Right kidney (tissue), 1 donor: ENCODE data around the gene NKG7.

Experiments used
- DNase-seq: peaks from one replicate; pipeline ENCODE4 v3.0.0-alpha.2; 2016

Gene NKG7

DNA sequence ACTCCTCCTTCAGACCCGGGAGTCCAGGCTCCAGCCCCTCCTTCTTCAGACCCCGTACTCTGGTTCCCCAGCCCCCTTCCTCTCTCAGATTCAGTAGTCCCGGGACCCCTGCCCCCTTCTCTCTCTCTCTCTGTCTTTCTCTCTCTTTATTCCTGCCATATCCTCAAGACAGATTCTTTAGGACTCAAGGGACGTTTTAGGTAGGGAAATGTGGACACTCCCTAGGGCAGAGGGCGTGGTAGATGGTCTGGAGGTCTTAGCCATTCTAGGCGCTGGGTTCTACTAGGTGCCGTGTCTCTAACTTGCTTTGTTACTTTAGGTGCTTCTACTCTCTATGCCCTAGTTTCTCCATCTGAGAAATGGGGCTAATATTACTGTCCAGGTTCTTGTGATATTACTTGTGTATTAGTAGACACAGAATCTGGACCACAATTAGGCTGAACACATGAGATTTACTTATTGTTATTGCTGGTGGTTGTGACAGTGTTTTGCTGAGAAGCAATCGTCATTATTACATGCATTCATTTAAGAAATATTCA is 18.7 kb upstream of the NKG7 start:
- no peak for DNase-seq

DNA sequence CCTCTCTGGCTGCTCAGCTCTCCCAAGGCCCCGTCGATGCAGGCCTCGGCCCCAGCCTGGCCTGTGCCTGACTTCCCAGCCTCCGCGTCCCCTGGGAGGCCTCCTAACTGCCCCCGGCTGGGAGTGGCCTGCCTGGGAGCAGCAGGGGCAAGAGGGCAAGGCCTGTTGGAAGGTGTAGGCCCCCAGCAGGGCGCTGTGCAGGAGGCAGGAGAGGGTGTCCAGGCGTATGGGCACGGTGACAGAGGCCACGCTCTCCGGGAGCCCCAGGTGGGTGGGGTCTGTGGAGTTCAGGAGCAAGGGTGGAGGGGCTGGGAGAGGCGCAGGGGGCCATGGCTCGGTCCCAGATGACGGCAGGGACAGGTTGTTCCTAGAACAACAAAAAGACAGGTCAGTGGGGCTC is 16.7 kb upstream of the NKG7 start:
- DNase-seq: no peak

DNA sequence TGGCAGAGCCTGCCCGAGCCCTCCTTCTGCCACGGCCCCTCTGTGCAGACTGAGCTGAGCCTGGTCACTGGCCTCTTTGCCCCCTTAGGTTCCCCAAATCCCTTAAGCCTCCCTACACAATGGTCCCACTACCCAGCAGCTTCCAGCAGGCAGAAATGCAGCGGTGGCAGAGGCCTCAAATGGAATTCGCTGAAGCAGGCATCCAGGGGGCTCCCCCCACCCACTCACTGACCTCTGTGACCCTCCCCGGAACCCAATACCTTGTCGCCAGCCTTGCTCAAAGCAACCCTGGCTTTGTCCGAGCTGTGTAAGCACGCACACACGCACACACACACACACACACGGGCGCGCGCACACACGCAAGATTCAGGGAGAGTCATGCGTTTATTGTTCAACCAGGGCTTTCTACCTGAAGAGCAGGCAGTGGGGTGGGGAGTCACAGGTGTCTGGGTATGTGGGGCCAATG is 15.5 kb upstream of the NKG7 start, which contains the start of gene LIM2:
LIM2 (minus strand) TSS at position 51 of the 466 bp plus-strand sequence. CDS start 531 bp downstream, outside the sequence.
- no peak for DNase-seq

- no peak for DNase-seq
Measured at GRCh38 chr19:51386882-51387520, 14.5 kb upstream of the NKG7 start.

GRCh38 chr19:51382004-51382403 is 9.6 kb upstream of the NKG7 start:
- no peak for DNase-seq

DNA sequence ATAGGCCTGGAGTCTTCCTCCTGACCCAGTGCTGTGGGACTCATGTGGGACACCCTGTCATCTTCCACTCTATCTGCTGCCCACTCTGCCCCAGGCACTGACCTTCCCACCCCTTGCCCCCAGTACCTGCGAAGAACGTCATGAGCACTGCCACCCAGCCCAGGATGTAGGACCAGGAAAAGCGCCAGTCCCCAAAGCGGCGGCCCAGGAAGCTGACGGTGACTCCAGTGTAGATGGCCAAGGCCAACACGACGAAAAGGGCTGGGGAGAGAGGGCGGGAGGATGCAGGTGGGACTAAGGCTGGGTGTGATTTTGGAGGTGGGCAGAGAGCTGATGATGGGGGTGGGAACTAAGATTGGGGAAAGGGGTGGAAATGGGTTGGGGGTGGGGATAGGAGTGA is 7.9 kb upstream of the NKG7 start:
- DNase-seq: no peak

DNA sequence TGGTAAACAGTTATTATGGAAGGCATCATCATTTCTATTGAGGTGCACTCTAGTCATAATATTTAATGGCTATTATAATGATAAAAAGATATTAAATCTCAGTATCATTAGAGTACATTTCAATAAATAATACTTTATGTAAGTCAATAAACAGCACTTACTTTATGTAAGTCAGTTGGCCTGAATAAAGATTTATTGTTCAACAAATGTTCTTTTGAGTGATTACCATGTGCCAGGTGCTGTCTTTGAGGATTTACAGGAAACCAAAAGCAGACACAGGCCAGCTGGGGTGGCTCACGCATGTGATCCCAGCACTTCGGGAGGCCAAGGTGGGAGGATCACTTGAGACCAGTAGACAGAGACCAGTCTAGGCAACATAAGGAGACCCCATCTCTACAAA is 5.0 kb upstream of the NKG7 start:
- no peak for DNase-seq

DNA sequence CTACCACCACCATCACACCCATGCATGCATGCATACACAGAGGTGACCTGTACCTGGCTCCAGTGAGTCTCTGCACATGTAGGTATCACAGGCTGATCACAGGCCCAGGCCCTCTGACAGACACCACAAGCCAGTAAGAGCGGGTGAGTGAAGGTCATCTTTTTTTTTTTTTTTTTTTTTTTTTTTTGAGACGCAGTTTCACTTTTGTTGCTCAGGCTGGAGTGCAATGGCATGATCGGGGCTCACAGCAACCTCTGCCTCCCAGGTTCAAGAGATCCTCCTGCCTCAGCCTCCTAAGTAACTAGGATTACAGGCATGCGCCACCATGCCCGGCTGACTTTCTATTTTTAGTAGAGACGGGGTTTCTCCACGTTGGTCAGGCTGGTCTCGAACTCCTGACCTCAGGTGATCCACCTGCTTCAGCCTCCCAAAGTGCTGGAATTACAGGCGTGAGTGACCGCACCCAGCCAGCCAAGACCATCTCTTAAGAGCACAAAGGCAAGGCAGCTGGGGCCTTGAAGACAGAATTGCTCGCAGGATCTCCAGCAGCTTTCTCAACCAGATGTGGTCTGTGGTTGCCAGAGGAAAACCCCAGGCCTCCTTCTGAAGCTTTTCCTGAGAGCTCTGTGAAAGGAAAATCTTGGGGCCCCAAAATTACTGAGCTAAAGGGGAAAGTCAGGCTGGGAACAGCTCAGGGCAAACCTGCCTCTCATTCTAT is 3.2 kb upstream of the NKG7 start:
- no peak for DNase-seq

GRCh38 chr19:51372021-51372648 is 319 bp downstream of the NKG7 start:
- DNase-seq: no peak

- no peak for DNase-seq
Measured at GRCh38 chr19:51371186-51371690, 1.2 kb downstream of the NKG7 start.

GRCh38 chr19:51370230-51370629 is 2.2 kb downstream of the NKG7 start:
- DNase-seq: no peak

- no peak for DNase-seq
Measured at GRCh38 chr19:51368366-51369282, 3.8 kb downstream of the NKG7 start, which contains the start of gene CLDND2. Gene CLDND2 (minus strand): TSS chr19:51369003. CDS start chr19:51368577, 426 bp downstream.

- DNase-seq: peak; percentile 95
Measured at GRCh38 chr19:51367565-51368365, 4.7 kb downstream of the NKG7 start.

- DNase-seq: no peak
Measured at GRCh38 chr19:51367255-51367564, 5.2 kb downstream of the NKG7 start.

- peak; percentile 81 for DNase-seq
Measured at GRCh38 chr19:51366389-51367254, 5.8 kb downstream of the NKG7 start.

GRCh38 chr19:51365965-51366388 is 6.5 kb downstream of the NKG7 start, which contains the start of gene ETFB:
Gene ETFB (minus strand): TSS chr19:51366388. CDS start chr19:51366326, 62 bp downstream.
- DNase-seq: peak; percentile 70

DNA sequence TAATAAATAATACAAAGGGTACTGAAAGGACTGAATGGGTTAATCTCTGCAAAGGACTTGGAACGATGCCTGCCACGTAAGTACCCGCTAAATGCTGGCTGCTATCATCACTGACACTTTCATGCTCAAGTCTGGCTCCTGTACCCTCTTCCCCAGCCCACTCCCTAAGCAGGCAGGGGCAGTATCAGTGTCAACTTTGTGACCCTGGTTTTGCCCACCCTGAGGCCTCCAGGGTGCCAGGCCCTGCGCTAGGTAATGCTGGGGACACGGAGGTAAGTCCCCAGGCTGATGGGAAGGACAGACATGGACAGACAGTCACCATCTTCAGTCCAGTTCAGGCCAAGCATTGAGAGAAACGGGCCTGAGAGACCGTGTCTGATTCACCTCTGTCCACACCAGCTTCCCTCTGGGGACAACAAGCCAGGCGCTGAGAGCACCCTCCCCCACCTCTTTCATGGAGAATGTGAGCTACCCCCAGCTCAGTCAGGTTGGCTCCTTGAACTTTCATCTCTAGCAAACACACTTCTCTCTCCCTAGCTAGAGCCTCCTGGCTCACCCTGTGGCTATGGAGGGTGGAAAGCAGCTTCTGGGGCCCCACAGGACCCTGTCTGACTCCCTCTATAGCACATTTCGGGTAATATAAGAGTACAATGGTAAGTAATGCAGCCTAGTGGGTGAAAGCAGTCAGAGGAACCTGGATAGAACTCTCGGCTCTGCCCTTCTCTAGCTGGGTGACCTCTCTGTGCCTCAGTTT is 7.1 kb downstream of the NKG7 start:
- peak; percentile 59 for DNase-seq

- no peak for DNase-seq
Measured at GRCh38 chr19:51364200-51365106, 8.0 kb downstream of the NKG7 start.
